ENCODE results near the gene VSIG8. TPM values are rescaled to one million over a fixed set of nuclear protein-coding genes. Genes with fewer than 3 reads are reported as not detected.

VSIG8 gene
- total RNA-seq, 1 experiment from 2014 or later = not detected

- Histone ChIP-seq H3K4me3 (no peak overlapping the region), H3K36me3 (no peaks in the 10 kb centered on the region), H3K27me3 (no peaks in the 10 kb centered on the region), H3K9me3 (no peaks in the 10 kb centered on the region)
- peak; percentile 66 for DNase-seq
Measured at GRCh38 chr1:159849626-159850366, 12.7 kb downstream of the VSIG8 start.

- no peaks in the 10 kb centered on the region for H3K36me3 ChIP-seq
- DNase-seq = no peak
- H3K27me3 ChIP-seq = no peaks in the 10 kb centered on the region
- H3K4me3 ChIP-seq = no peak overlapping the region
- H3K9me3 ChIP-seq = no peaks in the 10 kb centered on the region
Measured at GRCh38 chr1:159848326-159848725, 14.1 kb downstream of the VSIG8 start.

- DNase-seq = no peak
- Histone ChIP-seq H3K27me3 (no peaks in the 10 kb centered on the region), H3K4me3 (no peak overlapping the region), H3K9me3 (no peaks in the 10 kb centered on the region), H3K36me3 (no peaks in the 10 kb centered on the region)
Measured at GRCh38 chr1:159847231-159847630, 15.2 kb downstream of the VSIG8 start.

- no peak for DNase-seq
- Histone ChIP-seq H3K27me3 (no peaks in the 10 kb centered on the region), H3K9me3 (no peaks in the 10 kb centered on the region), H3K36me3 (no peaks in the 10 kb centered on the region), H3K4me3 (no peak overlapping the region)
Measured at GRCh38 chr1:159845751-159846629, 16.5 kb downstream of the VSIG8 start.

- DNase-seq = peak; percentile 49
- Histone ChIP-seq H3K4me3 (no peak overlapping the region), H3K27me3 (no peaks in the 10 kb centered on the region), H3K9me3 (0 out of 2 replicates have a peak, but pooled peaks cover 3% of the 10 kb centered on the region), H3K36me3 (no peaks in the 10 kb centered on the region)
Measured at GRCh38 chr1:159843459-159843858, 19.0 kb downstream of the VSIG8 start.

- H3K36me3 ChIP-seq = no peaks in the 10 kb centered on the region
- no peak overlapping the region for H3K4me3 ChIP-seq
- 0 out of 2 replicates have a peak, but pooled peaks cover 3% of the 10 kb centered on the region for H3K9me3 ChIP-seq
- DNase-seq = no peak
- H3K27me3 ChIP-seq = no peaks in the 10 kb centered on the region
Measured at GRCh38 chr1:159841749-159842148, 20.7 kb downstream of the VSIG8 start.

- H3K9me3 ChIP-seq = 0 out of 2 replicates have a peak, but pooled peaks cover 3% of the 10 kb centered on the region
- H3K36me3 ChIP-seq = no peaks in the 10 kb centered on the region
- H3K27me3 ChIP-seq = no peaks in the 10 kb centered on the region
- no peak overlapping the region for H3K4me3 ChIP-seq
- no peak for DNase-seq
Measured at GRCh38 chr1:159839116-159839849, 23.2 kb downstream of the VSIG8 start.

GRCh38 chr1:159838715-159839114, 23.7 kb downstream of the VSIG8 start:
- no peak overlapping the region for H3K4me3 ChIP-seq
- no peaks in the 10 kb centered on the region for H3K27me3 ChIP-seq
- no peak for DNase-seq
- 0 out of 2 replicates have a peak, but pooled peaks cover 3% of the 10 kb centered on the region for H3K9me3 ChIP-seq
- H3K36me3 ChIP-seq = no peaks in the 10 kb centered on the region

- DNase-seq = no peak
- no peak overlapping the region for H3K4me3 ChIP-seq
- H3K9me3 ChIP-seq = 0 out of 2 replicates have a peak, but pooled peaks cover 3% of the 10 kb centered on the region
- H3K27me3 ChIP-seq = no peaks in the 10 kb centered on the region
- no peaks in the 10 kb centered on the region for H3K36me3 ChIP-seq
Measured at GRCh38 chr1:159835862-159836525, 26.5 kb downstream of the VSIG8 start.

GRCh38 chr1:159835356-159835755, 27.1 kb downstream of the VSIG8 start:
- H3K9me3 ChIP-seq = 0 out of 2 replicates have a peak, but pooled peaks cover 3% of the 10 kb centered on the region
- no peak overlapping the region for H3K4me3 ChIP-seq
- no peaks in the 10 kb centered on the region for H3K27me3 ChIP-seq
- DNase-seq = no peak
- no peaks in the 10 kb centered on the region for H3K36me3 ChIP-seq

- no peak for DNase-seq
- no peaks in the 10 kb centered on the region for H3K27me3 ChIP-seq
- no peak overlapping the region for H3K4me3 ChIP-seq
- H3K9me3 ChIP-seq = no peaks in the 10 kb centered on the region
- H3K36me3 ChIP-seq = no peaks in the 10 kb centered on the region
Measured at GRCh38 chr1:159832309-159832708, 30.1 kb downstream of the VSIG8 start.

- Histone ChIP-seq H3K9me3 (no peaks in the 10 kb centered on the region), H3K27me3 (no peaks in the 10 kb centered on the region), H3K4me3 (no peak overlapping the region), H3K36me3 (no peaks in the 10 kb centered on the region)
- no peak for DNase-seq
Measured at GRCh38 chr1:159831412-159832141, 30.9 kb downstream of the VSIG8 start.

GRCh38 chr1:159830722-159831121, 31.7 kb downstream of the VSIG8 start:
- H3K9me3 ChIP-seq = no peaks in the 10 kb centered on the region
- H3K36me3 ChIP-seq = no peaks in the 10 kb centered on the region
- H3K4me3 ChIP-seq = no peak overlapping the region
- no peak for DNase-seq
- no peaks in the 10 kb centered on the region for H3K27me3 ChIP-seq

GRCh38 chr1:159829822-159830465, 32.5 kb downstream of the VSIG8 start:
- no peak overlapping the region for H3K4me3 ChIP-seq
- H3K36me3 ChIP-seq = no peaks in the 10 kb centered on the region
- DNase-seq = peak; percentile 88
- no peaks in the 10 kb centered on the region for H3K9me3 ChIP-seq
- no peaks in the 10 kb centered on the region for H3K27me3 ChIP-seq

GRCh38 chr1:159829273-159829634, 33.2 kb downstream of the VSIG8 start:
- no peak overlapping the region for H3K4me3 ChIP-seq
- H3K27me3 ChIP-seq = no peaks in the 10 kb centered on the region
- DNase-seq = no peak
- no peaks in the 10 kb centered on the region for H3K36me3 ChIP-seq
- no peaks in the 10 kb centered on the region for H3K9me3 ChIP-seq

All from MG63 (cell line).